MM.1S (cell line): Measurements from ENCODE around the gene PLEKHJ1.
"Not testable (repeated sequence)": the region's sequence is repeated elsewhere in the genome, so short reads cannot be mapped to it uniquely, and the experiment has no call there.

ENCODE experiments used
- DNase-seq: peaks from one replicate; pipeline ENCODE4 v3.0.0-alpha.2; 2015
- H2AFZ ChIP-seq: fragments of 300-600 bp; sonication (generic); 2 replicates; pipeline ENCODE4 v1.6.0; 2016; ENCODE audit warnings: antibody characterized with exemption, low read length
- H3F3A ChIP-seq: fragments of 300-600 bp; sonication (generic); 2 replicates; pipeline ENCODE4 v1.6.1; 2016; ENCODE audit warnings: mild to moderate bottlenecking, antibody characterized with exemption, low read length, moderate library complexity, mixed read lengths; ENCODE audit not compliant: insufficient read depth
- H3K27ac ChIP-seq: fragments of 300-600 bp; sonication (generic); 2 replicates; pipeline ENCODE4 v1.5.1; 2016; ENCODE audit warnings: mild to moderate bottlenecking, low read length
- H3K27me3 ChIP-seq: fragments of 300-600 bp; sonication (generic); replicated peaks from 2 replicates; pipeline ENCODE4 v1.6.0; 2016; ENCODE audit warnings: low read length; ENCODE audit not compliant: insufficient read depth
- H3K36me3 ChIP-seq: fragments of 300-600 bp; sonication (generic); replicated peaks from 2 replicates; pipeline ENCODE4 v1.6.1; 2016; ENCODE audit warnings: mild to moderate bottlenecking, low read length, mixed read lengths; ENCODE audit not compliant: insufficient read depth
- H3K4me1 ChIP-seq: fragments of 300-600 bp; sonication (generic); 2 replicates; pipeline ENCODE4 v1.6.1; 2016; ENCODE audit warnings: low read length, mixed read lengths
- H3K4me2 ChIP-seq: fragments of 300-600 bp; sonication (generic); 2 replicates; pipeline ENCODE4 v1.6.0; 2016; ENCODE audit warnings: low read depth, low read length
- H3K4me3 ChIP-seq: fragments of 300-600 bp; sonication (generic); 2 replicates; pipeline ENCODE4 v1.5.1; 2016; ENCODE audit warnings: low read length, mixed read lengths
- H3K79me2 ChIP-seq: fragments of 300-600 bp; sonication (generic); 2 replicates; pipeline ENCODE4 v1.6.1; 2016; ENCODE audit warnings: mixed run types, low read length, mixed read lengths
- H3K9ac ChIP-seq: fragments of 300-600 bp; sonication (generic); 2 replicates; pipeline ENCODE4 v1.6.1; 2016; ENCODE audit warnings: low read length, mixed read lengths
- H3K9me2 ChIP-seq: fragments of 300-600 bp; sonication (generic); replicated peaks from 2 replicates; pipeline ENCODE4 v1.6.1; 2016; ENCODE audit warnings: mild to moderate bottlenecking, low read length, mixed read lengths; ENCODE audit not compliant: insufficient read depth
- H3K9me3 ChIP-seq: fragments of 300-600 bp; sonication (generic); replicated peaks from 2 replicates; pipeline ENCODE4 v1.6.1; 2016; ENCODE audit warnings: mild to moderate bottlenecking, low read length, mixed read lengths; ENCODE audit not compliant: insufficient read depth
- H4K20me1 ChIP-seq: fragments of 300-600 bp; sonication (generic); 2 replicates; pipeline ENCODE4 v1.6.1; 2016; ENCODE audit warnings: mild to moderate bottlenecking, low read length, moderate library complexity, mixed read lengths; ENCODE audit not compliant: insufficient read depth
- EZH2 ChIP-seq: fragments of 300-600 bp; sonication (generic); optimal IDR thresholded peaks from 2 replicates; pipeline ENCODE3; 2017; ENCODE audit warnings: low read depth, mild to moderate bottlenecking, antibody characterized with exemption, low read length, mixed read lengths
- EZH2phosphoT487 ChIP-seq: fragments of 300-600 bp; sonication (generic); IDR thresholded peaks from 2 replicates; pipeline ENCODE4 v1.6.1; 2018; ENCODE audit warnings: antibody characterized with exemption, low read length
- TF ChIP-seq, protein P1 (sequence below): fragments of 300-600 bp; sonication (generic); IDR thresholded peaks from 2 replicates; pipeline ENCODE4 v1.5.1; 2016; ENCODE audit warnings: antibody characterized with exemption, low read length, mixed read lengths

PLEKHJ1 gene

GRCh38 chr19:2282062-2282861, 46.1 kb upstream of the PLEKHJ1 start, which contains the start of gene PEAK3:
TSS of gene PEAK3 (minus strand) at chr19:2282175. CDS start at chr19:2280931, 1,244 bp downstream.
- no peaks in the 10 kb centered on the region for H3F3A ChIP-seq
- no peaks in the 10 kb centered on the region for H3K36me3 ChIP-seq
- no peaks in the 10 kb centered on the region for H3K9me3 ChIP-seq
- no peak within 1 kb of the TSS for H3K27ac ChIP-seq
- no peaks in the 10 kb centered on the region for H3K79me2 ChIP-seq
- no peaks in the 10 kb centered on the region for H3K9me2 ChIP-seq
- no peak within 1 kb of the TSS for H3K4me2 ChIP-seq
- DNase-seq: no peak
- no peak within 1 kb of the TSS for H3K9ac ChIP-seq
- 0 out of 2 replicates have a peak, but pooled peaks cover 4% of the 10 kb centered on the region for H3K27me3 ChIP-seq
- H4K20me1 ChIP-seq: no peaks in the 10 kb centered on the region
- TF ChIP-seq EZH2phosphoT487 (no peak), EZH2 (no peak)
- TF ChIP-seq, protein P1, sequence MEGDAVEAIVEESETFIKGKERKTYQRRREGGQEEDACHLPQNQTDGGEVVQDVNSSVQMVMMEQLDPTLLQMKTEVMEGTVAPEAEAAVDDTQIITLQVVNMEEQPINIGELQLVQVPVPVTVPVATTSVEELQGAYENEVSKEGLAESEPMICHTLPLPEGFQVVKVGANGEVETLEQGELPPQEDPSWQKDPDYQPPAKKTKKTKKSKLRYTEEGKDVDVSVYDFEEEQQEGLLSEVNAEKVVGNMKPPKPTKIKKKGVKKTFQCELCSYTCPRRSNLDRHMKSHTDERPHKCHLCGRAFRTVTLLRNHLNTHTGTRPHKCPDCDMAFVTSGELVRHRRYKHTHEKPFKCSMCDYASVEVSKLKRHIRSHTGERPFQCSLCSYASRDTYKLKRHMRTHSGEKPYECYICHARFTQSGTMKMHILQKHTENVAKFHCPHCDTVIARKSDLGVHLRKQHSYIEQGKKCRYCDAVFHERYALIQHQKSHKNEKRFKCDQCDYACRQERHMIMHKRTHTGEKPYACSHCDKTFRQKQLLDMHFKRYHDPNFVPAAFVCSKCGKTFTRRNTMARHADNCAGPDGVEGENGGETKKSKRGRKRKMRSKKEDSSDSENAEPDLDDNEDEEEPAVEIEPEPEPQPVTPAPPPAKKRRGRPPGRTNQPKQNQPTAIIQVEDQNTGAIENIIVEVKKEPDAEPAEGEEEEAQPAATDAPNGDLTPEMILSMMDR: no peak
- no peak within 1 kb of the TSS for H2AFZ ChIP-seq
- no peaks in the 10 kb centered on the region for H3K4me1 ChIP-seq
- H3K4me3 ChIP-seq: no peak within 1 kb of the TSS

GRCh38 chr19:2281265-2282061, 45.3 kb upstream of the PLEKHJ1 start:
- H3K27ac ChIP-seq, H3K9me2 ChIP-seq, H3K4me2 ChIP-seq, H3F3A ChIP-seq, H3K9ac ChIP-seq, H3K4me3 ChIP-seq, H2AFZ ChIP-seq, H3K36me3 ChIP-seq, H3K27me3 ChIP-seq, H4K20me1 ChIP-seq, H3K9me3 ChIP-seq, DNase-seq, H3K79me2 ChIP-seq, H3K4me1 ChIP-seq: not testable (repeated sequence)

- no peaks in the 10 kb centered on the region for H3K36me3 ChIP-seq
- no peaks in the 10 kb centered on the region for H3F3A ChIP-seq
- no peaks in the 10 kb centered on the region for H3K9me2 ChIP-seq
- H2AFZ ChIP-seq: no peak overlapping the region
- H3K9ac ChIP-seq: no peak overlapping the region
- no peaks in the 10 kb centered on the region for H3K79me2 ChIP-seq
- DNase-seq: no peak
- H3K9me3 ChIP-seq: no peaks in the 10 kb centered on the region
- H3K4me3 ChIP-seq: no peak overlapping the region
- TF ChIP-seq EZH2: no peak
- no peak for TF ChIP-seq EZH2phosphoT487
- TF ChIP-seq, protein P1: no peak
- H3K4me1 ChIP-seq: no peaks in the 10 kb centered on the region
- H3K4me2 ChIP-seq: no peak overlapping the region
- 0 out of 2 replicates have a peak, but pooled peaks cover 4% of the 10 kb centered on the region for H3K27me3 ChIP-seq
- H4K20me1 ChIP-seq: no peaks in the 10 kb centered on the region
- no peak overlapping the region for H3K27ac ChIP-seq
Observed at GRCh38 chr19:2280633-2281264, 44.6 kb upstream of the PLEKHJ1 start.
